Trophoblast cell (in vitro differentiated cells and primary cell): ENCODE results near the gene PLEKHJ1.

Experiments
- DNase-seq, 2 donors: peaks; one replicate each; pipeline ENCODE4 v3.0.0-alpha.2; 2016
- H2AFZ ChIP-seq: 2 replicates; pipeline ENCODE4 v1.6.1; 2013; ENCODE audit warnings: low read length, moderate library complexity, mild to moderate bottlenecking; ENCODE audit not compliant: insufficient read depth, poor library complexity
- H2AK5ac ChIP-seq: 2 replicates; pipeline ENCODE4 v1.6.1; 2013; ENCODE audit warnings: mild to moderate bottlenecking, low read length
- H2BK120ac ChIP-seq: 2 replicates; pipeline ENCODE4 v1.6.1; 2013; ENCODE audit warnings: low read length, mild to moderate bottlenecking, moderate library complexity; ENCODE audit not compliant: insufficient read depth, poor library complexity
- H2BK12ac ChIP-seq: 2 replicates; pipeline ENCODE4 v1.6.1; 2013; ENCODE audit warnings: mild to moderate bottlenecking, low read length, moderate library complexity
- H2BK5ac ChIP-seq: 2 replicates; pipeline ENCODE4 v1.6.1; 2013; ENCODE audit warnings: low read length, low read depth, moderate library complexity, mild to moderate bottlenecking; ENCODE audit not compliant: poor library complexity
- H3K14ac ChIP-seq: 2 replicates; pipeline ENCODE4 v1.6.1; 2013; ENCODE audit warnings: mild to moderate bottlenecking, low read length
- H3K18ac ChIP-seq: 2 replicates; pipeline ENCODE4 v1.6.1; 2013; ENCODE audit warnings: mild to moderate bottlenecking, low read length
- H3K23ac ChIP-seq: 2 replicates; pipeline ENCODE4 v1.6.1; 2013; ENCODE audit warnings: low read length
- H3K27ac ChIP-seq: 2 replicates; pipeline ENCODE4 v1.5.1; 2013; ENCODE audit warnings: low read depth, mild to moderate bottlenecking, inconsistent platforms, low read length, moderate library complexity
- H3K27me3 ChIP-seq: 2 replicates; pipeline ENCODE4 v1.6.1; 2013; ENCODE audit warnings: inconsistent platforms, mild to moderate bottlenecking, low read length, moderate library complexity; ENCODE audit not compliant: insufficient read depth
- H3K36me3 ChIP-seq, 2 experiments: 1 replicate in 1 of 2; 2 replicates in 1 of 2; pipeline ENCODE4 v1.6.1; 2013; ENCODE audit warnings: low read length in 2 of 2, mild to moderate bottlenecking in 2 of 2, moderate library complexity in 1 of 2; ENCODE audit not compliant: insufficient read depth in 2 of 2, control insufficient read depth in 1 of 2
- H3K4ac ChIP-seq: 2 replicates; pipeline ENCODE4 v1.6.1; 2013; ENCODE audit warnings: low read depth, mild to moderate bottlenecking, low read length, moderate library complexity
- H3K4me1 ChIP-seq, 2 experiments: 1 replicate in 1 of 2; 2 replicates in 1 of 2; pipeline ENCODE4 v1.6.1; 2013; ENCODE audit warnings: low read length in 2 of 2, mild to moderate bottlenecking in 2 of 2, moderate library complexity in 1 of 2; ENCODE audit not compliant: insufficient read depth in 2 of 2, control insufficient read depth in 1 of 2
- H3K4me2 ChIP-seq: 2 replicates; pipeline ENCODE4 v1.6.1; 2013; ENCODE audit warnings: inconsistent platforms, mild to moderate bottlenecking, low read length, moderate library complexity
- H3K4me3 ChIP-seq: 2 replicates; pipeline ENCODE4 v1.5.1; 2013; ENCODE audit warnings: mild to moderate bottlenecking, low read depth, low read length, inconsistent platforms
- H3K79me1 ChIP-seq: one replicate; pipeline ENCODE4 v1.6.1; 2013; ENCODE audit warnings: low read length
- H3K79me2 ChIP-seq: 2 replicates; pipeline ENCODE4 v1.6.1; 2013; ENCODE audit warnings: low read length, mild to moderate bottlenecking; ENCODE audit not compliant: control insufficient read depth, insufficient read depth, poor library complexity
- H3K9ac ChIP-seq: 2 replicates; pipeline ENCODE4 v1.6.1; 2013; ENCODE audit warnings: mild to moderate bottlenecking, low read length
- H3K9me3 ChIP-seq: 2 replicates; pipeline ENCODE4 v1.6.1; 2013; ENCODE audit warnings: low read depth, mild to moderate bottlenecking, control low read depth, inconsistent platforms, low read length; ENCODE audit not compliant: insufficient read depth
- H4K12ac ChIP-seq: 2 replicates; pipeline ENCODE4 v1.6.1; 2013; ENCODE audit warnings: low read depth, mild to moderate bottlenecking, low read length, moderate library complexity
- H4K8ac ChIP-seq: 2 replicates; pipeline ENCODE4 v1.6.1; 2013; ENCODE audit warnings: low read depth, mild to moderate bottlenecking, low read length, moderate library complexity
- H4K91ac ChIP-seq: one replicate; pipeline ENCODE4 v1.6.1; 2013; ENCODE audit warnings: low read depth, mild to moderate bottlenecking, low read length, moderate library complexity
- WGBS: extraction: QIAGEN DNeasy Blood & Tissue Kit; methylation state at CpG from one replicate; pipeline ENCODE4 v1.1.7; 2013; ENCODE audit warnings: missing lambda C conversion rate; ENCODE audit not compliant: insufficient read length, insufficient coverage; ENCODE audit errors: extremely low coverage; 5-methylcytosine and 5-hydroxymethylcytosine counted together

Gene PLEKHJ1

DNA sequence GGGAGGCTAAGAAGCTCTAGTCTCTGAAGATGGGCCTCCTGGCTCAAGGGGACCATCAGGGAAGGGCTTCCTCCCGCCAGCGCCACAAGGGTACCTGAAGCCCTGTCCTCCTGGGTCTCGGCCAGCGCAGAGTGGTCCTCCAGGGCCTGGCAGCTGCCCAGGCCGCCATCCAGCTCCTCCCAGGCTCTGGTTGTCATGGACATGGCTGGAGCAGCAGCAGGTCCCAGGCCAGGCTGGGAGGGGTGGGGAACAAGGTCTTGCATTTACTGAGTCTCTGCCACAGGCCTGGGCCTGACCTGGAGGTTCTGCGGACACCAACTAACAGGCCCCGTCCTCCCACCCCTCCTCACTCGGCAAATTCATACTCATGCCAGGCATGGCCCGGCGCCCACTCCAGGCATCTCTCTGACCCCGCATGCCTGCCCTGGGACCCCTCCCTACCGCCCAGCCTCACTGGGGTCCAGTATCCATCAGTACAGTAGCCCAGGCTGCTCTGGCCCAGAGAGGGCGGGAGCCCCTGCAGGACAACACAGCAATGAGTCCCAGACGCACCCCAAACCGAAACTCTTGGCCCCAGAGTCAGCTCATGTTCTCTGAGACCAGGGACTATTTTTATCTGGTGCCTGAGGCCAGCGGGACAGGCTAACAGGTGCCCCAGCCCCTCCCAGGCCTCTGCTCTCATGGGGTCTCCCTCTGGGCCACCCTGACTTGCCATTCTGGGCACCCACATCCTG, 19.1 kb upstream of the PLEKHJ1 start:
- no peak overlapping the region for H3K4me3 ChIP-seq
- no peak overlapping the region for H3K14ac ChIP-seq
- no CpG with 5 or more reads among the region's 16 CpGs for WGBS
- H3K9ac ChIP-seq, result no peak overlapping the region
- H2AK5ac ChIP-seq, result no peak overlapping the region
- H4K12ac ChIP-seq, result no peak overlapping the region
- H2BK5ac ChIP-seq, result no peak overlapping the region
- H3K79me2 ChIP-seq, result no peaks in the 10 kb centered on the region
- no peak for DNase-seq
- H2BK12ac ChIP-seq, result no peak overlapping the region
- H4K8ac ChIP-seq, result no peak overlapping the region
- no peak overlapping the region for H3K27ac ChIP-seq
- no peak overlapping the region for H3K23ac ChIP-seq
- H2AFZ ChIP-seq, result no peak overlapping the region
- H4K91ac ChIP-seq, result no peak overlapping the region
- peaks cover 6 to 9% of the 10 kb centered on the region in 2 experiments for H3K4me1 ChIP-seq
- H3K27me3 ChIP-seq, result peaks cover 4% of the 10 kb centered on the region
- H3K79me1 ChIP-seq, result no peaks in the 10 kb centered on the region
- peaks cover 5% of the 10 kb centered on the region for H3K9me3 ChIP-seq
- H2BK120ac ChIP-seq, result no peak overlapping the region
- H3K4ac ChIP-seq, result no peak overlapping the region
- peaks cover 0 to 2% of the 10 kb centered on the region in 2 experiments for H3K36me3 ChIP-seq
- H3K4me2 ChIP-seq, result no peak overlapping the region
- H3K18ac ChIP-seq, result no peak overlapping the region

- H2BK12ac ChIP-seq, result no peak overlapping the region
- no peak overlapping the region for H3K18ac ChIP-seq
- H3K4ac ChIP-seq, result no peak overlapping the region
- H3K79me2 ChIP-seq, result no peaks in the 10 kb centered on the region
- no peaks in the 10 kb centered on the region for H3K79me1 ChIP-seq
- WGBS, result no CpG with 5 or more reads among the region's 20 CpGs
- peak in 1 of 2 donors; percentile 44 for DNase-seq
- peaks cover 4% of the 10 kb centered on the region for H3K27me3 ChIP-seq
- H3K9me3 ChIP-seq, result peaks cover 5% of the 10 kb centered on the region
- peak overlapping the region; percentile 40 for H3K4me2 ChIP-seq
- H2BK5ac ChIP-seq, result no peak overlapping the region
- no peak overlapping the region for H3K9ac ChIP-seq
- no peak overlapping the region for H3K23ac ChIP-seq
- H3K27ac ChIP-seq, result no peak overlapping the region
- no peak overlapping the region for H3K4me3 ChIP-seq
- H2AFZ ChIP-seq, result no peak overlapping the region
- peaks cover 0 to 3% of the 10 kb centered on the region in 2 experiments for H3K36me3 ChIP-seq
- H4K12ac ChIP-seq, result no peak overlapping the region
- H4K91ac ChIP-seq, result no peak overlapping the region
- no peak overlapping the region for H2BK120ac ChIP-seq
- no peak overlapping the region for H3K14ac ChIP-seq
- H4K8ac ChIP-seq, result no peak overlapping the region
- no peak overlapping the region for H2AK5ac ChIP-seq
- peaks cover 6 to 9% of the 10 kb centered on the region in 2 experiments for H3K4me1 ChIP-seq
These were observed 18.1 kb upstream of the PLEKHJ1 start for GRCh38 chr19:2254064-2254872.

GRCh38 chr19:2253106-2254063, 17.3 kb upstream of the PLEKHJ1 start:
- no CpG with 5 or more reads among the region's 77 CpGs for WGBS
- Histone ChIP-seq H3K79me2 (no peaks in the 10 kb centered on the region), H2BK120ac (no peak overlapping the region), H3K14ac (no peak overlapping the region), H4K12ac (no peak overlapping the region), H3K23ac (no peak overlapping the region), H3K4me3 (no peak overlapping the region), H2BK12ac (no peak overlapping the region), H3K27me3 (peaks cover 4% of the 10 kb centered on the region), H4K91ac (no peak overlapping the region), H2AFZ (no peak overlapping the region), H4K8ac (no peak overlapping the region), H3K4me1 (peaks cover 6 to 9% of the 10 kb centered on the region in 2 experiments), H3K79me1 (no peaks in the 10 kb centered on the region), H3K4me2 (peak overlapping the region; percentile 40), H3K27ac (no peak overlapping the region), H3K9me3 (peaks cover 5% of the 10 kb centered on the region), H2AK5ac (no peak overlapping the region), H3K4ac (no peak overlapping the region), H3K9ac (no peak overlapping the region), H3K18ac (no peak overlapping the region), H2BK5ac (no peak overlapping the region), H3K36me3 (peaks cover 6 to 12% of the 10 kb centered on the region in 2 experiments)
- DNase-seq, result no peak

DNA sequence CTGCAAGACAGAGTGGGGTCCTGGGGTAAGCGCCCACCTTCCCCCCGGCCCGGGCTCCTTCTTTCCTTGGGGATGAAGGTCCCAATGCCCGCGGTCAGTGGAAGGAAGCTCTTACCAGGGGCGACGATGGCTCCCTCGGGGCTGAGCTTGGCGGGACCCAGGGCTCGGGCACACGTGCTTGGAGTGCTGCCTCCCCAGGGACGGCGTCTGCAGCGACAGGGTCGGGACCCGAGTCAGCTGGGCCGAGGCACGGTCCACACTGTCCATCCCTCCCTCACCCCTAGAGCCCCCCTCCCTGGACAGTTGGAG, 16.6 kb upstream of the PLEKHJ1 start:
- Histone ChIP-seq H3K79me1 (no peaks in the 10 kb centered on the region), H3K9me3 (peaks cover 5% of the 10 kb centered on the region), H3K36me3 (peaks cover 12 to 16% of the 10 kb centered on the region in 2 experiments), H2AFZ (no peak overlapping the region), H2BK120ac (no peak overlapping the region), H3K4me1 (peaks cover 6 to 9% of the 10 kb centered on the region in 2 experiments), H4K8ac (no peak overlapping the region), H3K9ac (no peak overlapping the region), H3K79me2 (no peaks in the 10 kb centered on the region), H2BK5ac (no peak overlapping the region), H3K18ac (no peak overlapping the region), H2AK5ac (no peak overlapping the region), H3K4me3 (no peak overlapping the region), H4K91ac (no peak overlapping the region), H3K27me3 (peaks cover 4% of the 10 kb centered on the region), H3K23ac (no peak overlapping the region), H3K14ac (no peak overlapping the region), H2BK12ac (no peak overlapping the region), H4K12ac (no peak overlapping the region), H3K4ac (no peak overlapping the region), H3K27ac (no peak overlapping the region), H3K4me2 (peak overlapping the region; percentile 40)
- no CpG with 5 or more reads among the region's 18 CpGs for WGBS
- no peak for DNase-seq
